Retinal pigment epithelial cell (primary cell): ENCODE data around the gene MRPL23.
A peak's percentile ranks its signal among the peaks of the same experiment; 100 is the strongest.

Source experiments
- DNase-seq: peaks from one replicate; pipeline ENCODE4 v3.0.0-alpha.2; 2010; ENCODE audit warnings: low read depth
- H3K4me3 ChIP-seq: 2 replicates; pipeline ENCODE4 v1.5.1; 2011; ENCODE audit warnings: mild to moderate bottlenecking, low read length, control low read depth, moderate library complexity
- TF ChIP-seq, protein P1 (sequence below): conservative IDR thresholded peaks from 2 replicates; pipeline ENCODE4 v1.5.1; 2011; ENCODE audit warnings: low read depth, low read length, control low read depth, inconsistent platforms

The MRPL23 gene

DNA sequence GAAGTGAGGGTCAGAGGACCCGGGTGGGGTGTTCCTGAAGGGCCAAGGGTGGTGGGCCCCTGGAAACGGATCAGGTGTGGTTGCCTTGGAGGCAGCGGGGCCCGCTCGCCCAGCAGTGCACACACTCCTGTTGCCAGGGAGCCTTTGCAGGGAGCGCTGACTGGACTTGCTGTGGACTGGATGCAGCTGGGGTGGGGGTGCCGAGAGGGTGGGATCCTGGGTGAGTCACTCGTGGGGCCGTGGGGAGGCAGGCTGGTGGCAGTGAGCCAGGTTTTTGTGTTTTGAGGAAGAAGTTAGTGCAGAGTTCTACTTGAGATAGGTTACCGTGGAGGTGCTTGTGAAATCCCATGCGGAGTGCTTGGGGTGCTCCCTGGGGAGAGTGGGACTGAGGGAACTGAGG, 1.3 kb downstream of the MRPL23 start:
- no peak overlapping the region for H3K4me3 ChIP-seq
- no peak for DNase-seq
- TF ChIP-seq, protein P1, sequence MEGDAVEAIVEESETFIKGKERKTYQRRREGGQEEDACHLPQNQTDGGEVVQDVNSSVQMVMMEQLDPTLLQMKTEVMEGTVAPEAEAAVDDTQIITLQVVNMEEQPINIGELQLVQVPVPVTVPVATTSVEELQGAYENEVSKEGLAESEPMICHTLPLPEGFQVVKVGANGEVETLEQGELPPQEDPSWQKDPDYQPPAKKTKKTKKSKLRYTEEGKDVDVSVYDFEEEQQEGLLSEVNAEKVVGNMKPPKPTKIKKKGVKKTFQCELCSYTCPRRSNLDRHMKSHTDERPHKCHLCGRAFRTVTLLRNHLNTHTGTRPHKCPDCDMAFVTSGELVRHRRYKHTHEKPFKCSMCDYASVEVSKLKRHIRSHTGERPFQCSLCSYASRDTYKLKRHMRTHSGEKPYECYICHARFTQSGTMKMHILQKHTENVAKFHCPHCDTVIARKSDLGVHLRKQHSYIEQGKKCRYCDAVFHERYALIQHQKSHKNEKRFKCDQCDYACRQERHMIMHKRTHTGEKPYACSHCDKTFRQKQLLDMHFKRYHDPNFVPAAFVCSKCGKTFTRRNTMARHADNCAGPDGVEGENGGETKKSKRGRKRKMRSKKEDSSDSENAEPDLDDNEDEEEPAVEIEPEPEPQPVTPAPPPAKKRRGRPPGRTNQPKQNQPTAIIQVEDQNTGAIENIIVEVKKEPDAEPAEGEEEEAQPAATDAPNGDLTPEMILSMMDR: no peak

DNA sequence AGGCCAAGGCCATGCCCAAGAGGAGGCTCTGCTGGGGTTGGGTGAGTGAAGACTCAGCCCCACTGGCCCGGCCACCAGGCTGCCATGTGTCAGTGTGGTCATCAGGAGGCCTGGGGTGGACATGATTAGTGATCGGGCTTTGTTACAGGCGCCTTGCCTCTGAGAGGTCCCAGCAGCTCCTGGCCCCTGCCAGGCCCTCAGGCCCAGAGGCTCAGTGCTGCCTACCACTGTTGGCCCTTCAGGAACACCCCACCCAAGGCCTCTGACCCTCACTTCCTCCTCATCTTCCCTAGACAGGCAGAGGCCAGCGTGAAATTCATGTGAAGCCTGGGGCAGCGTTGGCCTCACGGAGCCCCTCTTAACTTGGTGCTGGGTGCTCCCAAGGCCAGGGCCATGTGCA, 2.2 kb downstream of the MRPL23 start:
- no peak for DNase-seq
- TF ChIP-seq, protein P1: no peak
- H3K4me3 ChIP-seq: no peak overlapping the region

DNA sequence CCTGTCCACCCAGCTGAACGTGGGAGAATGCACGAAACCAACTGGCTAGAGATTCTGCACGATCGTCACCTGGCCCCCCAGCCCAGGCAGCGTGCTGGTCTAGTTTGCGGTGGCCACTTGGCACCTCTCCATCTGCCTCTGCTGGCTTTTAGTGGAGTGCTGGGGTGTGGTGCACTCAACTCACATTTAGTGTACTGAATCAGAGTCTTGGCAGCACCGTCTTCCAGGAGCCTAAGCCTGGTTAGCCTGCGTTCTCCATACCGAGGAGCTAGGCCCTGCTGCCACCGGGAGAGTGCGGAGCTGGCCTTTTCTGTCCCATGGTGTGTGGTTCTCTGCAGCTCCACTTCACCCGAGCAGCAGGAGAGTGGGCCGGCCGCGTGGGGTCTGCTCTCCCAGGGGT, 2.8 kb downstream of the MRPL23 start:
- H3K4me3 ChIP-seq: no peak overlapping the region
- no peak for DNase-seq
- TF ChIP-seq, protein P1: no peak

DNA sequence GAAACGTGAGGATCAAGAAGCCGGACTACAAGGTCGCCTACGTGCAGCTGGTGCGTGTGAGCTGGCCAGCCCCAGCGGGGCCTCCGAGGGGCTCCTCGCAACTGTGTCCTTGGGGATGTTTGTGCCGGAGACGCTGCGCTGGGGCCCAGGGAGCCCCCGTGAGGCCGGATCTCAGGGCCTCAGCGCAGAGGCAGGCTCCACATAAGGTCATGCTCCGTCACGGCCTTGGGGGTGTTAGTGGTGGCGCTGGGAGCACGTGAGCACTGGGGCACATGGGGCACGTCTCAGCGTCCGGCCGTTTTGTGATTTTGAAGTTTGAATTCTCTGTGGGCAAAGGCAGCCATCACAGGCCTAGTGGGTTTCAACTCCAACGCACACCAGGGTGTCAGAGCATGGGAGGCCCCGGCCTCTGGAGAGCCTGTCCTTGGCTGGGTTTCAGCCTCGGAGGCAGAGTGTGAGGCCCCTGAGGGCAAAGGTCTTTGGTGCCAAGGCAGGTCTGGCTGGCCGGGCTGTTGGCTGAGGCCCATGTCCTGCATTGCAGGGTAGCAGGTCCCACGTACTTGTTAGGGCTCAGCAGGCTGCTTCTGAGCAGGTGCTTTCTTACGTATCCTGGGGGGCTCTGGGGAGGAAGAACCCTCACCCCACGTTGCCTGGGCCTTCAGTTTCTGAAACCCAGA, 5.8 kb downstream of the MRPL23 start:
- no peak for DNase-seq
- TF ChIP-seq, protein P1: no peak

DNA sequence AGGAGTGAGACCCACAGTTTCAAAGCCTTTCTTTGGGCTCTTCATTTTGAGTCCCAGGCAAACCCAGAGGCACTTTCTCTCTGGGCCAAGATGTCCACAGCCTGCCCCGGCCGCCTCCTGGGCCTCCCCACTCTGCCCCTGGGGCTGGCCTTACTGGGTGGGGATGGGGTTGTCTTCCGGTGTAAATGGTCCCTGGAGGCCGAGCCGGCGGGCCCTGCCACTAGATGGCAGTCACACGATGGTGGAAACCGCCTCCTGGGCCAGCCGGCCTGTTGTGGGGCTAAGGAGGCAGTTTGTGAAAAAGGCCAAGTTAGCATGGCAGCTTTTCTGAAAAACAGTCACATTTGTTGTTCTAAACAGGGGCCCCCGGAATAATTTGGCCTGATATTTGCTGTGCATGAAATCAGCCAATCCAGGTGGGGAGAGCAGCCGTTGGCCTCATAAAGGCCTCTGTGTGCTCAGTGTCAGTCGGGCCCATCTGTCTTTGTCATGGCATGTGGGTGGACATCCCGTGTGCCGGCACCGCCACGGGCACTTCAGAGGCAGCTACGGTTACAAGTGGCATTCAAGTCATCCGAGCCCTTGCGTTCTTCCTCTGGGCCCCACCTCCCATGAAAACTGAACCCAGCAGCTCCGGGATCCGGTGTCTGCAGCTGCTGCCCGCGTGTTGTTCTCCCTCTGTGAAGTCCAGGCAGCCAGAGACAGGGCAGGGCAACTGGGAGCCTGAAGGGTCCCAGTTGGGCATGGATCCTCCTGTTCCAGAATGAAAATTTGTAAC, 6.5 kb downstream of the MRPL23 start:
- no peak overlapping the region for H3K4me3 ChIP-seq
- TF ChIP-seq, protein P1: peak; percentile 14
- no peak for DNase-seq

More for the DNA sequence above, 5.8 kb downstream of the MRPL23 start:
- H3K4me3 ChIP-seq: no peak overlapping the region

DNA sequence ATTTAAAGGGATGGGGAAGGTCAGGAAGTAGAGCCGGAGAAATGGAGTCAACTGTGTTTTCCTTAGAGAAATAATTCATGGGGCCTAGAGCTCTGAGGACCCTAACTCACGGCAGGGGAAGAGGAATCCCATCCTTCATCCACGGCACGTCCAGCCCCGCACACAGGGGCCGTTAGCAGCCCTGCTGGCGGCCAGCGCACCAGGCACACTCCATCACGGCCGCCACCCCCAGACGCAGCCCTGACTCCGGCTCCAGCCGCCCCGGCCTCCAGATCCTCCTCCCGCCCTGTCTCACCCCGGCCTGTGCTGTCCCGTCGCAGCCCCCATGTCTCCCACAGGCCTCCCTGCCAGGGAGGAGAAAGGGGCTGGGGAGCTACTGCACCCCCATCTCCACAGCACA, 11.2 kb downstream of the MRPL23 start:
- DNase-seq: no peak
- no peak overlapping the region for H3K4me3 ChIP-seq
- TF ChIP-seq, protein P1: no peak

DNA sequence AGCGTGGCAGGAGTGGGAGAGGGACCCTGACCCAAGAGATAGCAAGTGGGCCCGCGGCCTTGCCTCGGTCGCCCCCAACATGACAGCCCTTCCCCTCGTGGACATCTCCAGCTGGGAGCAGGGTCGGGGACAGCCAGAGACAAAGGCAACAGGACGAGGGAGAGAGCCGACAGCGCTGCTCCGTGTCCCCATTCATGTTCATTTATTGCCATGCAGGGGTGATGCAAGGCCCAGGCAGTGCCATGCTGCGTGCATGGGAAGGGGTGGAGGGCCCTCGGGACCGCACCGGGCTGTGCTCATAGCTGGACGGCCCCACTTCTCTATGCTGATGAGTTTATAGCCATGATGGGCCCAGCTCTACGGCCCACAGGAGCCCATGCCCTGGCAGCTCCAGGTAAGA, 12.7 kb downstream of the MRPL23 start:
- no peak overlapping the region for H3K4me3 ChIP-seq
- TF ChIP-seq, protein P1: no peak
- no peak for DNase-seq
